GM18507 (cell line): ENCODE data around the gene SH2D3C.
A peak's percentile ranks its signal among the peaks of the same experiment; 100 is the strongest.
"Not testable (repeated sequence)": the region's sequence is repeated elsewhere in the genome, so short reads cannot be mapped to it uniquely, and the experiment has no call there.

Source experiments
- DNase-seq: peaks from one replicate; pipeline ENCODE4 v3.0.0; 2011; ENCODE audit warnings: low read depth; ENCODE audit not compliant: insufficient read length; ENCODE audit errors: extremely low spot score
- FAIRE-seq: peaks from 2 replicates; lab custom pipeline; 2011; peaks lifted over from hg19 to GRCh38; lab: Jason Lieb, UNC

Gene SH2D3C

GRCh38 chr9:127786773-127787104, 8.3 kb upstream of the SH2D3C start:
- FAIRE-seq (no peak), DNase-seq (no peak)

- peak; percentile 86 for FAIRE-seq
- DNase-seq, result peak; percentile 78
These were observed 7.7 kb upstream of the SH2D3C start, which contains the start of gene CDK9 for GRCh38 chr9:127785933-127786772. Gene CDK9, plus strand, starts transcription at chr9:127786034. Its CDS starts 115 bp downstream, at chr9:127786149.

GRCh38 chr9:127785023-127785932, 6.8 kb upstream of the SH2D3C start:
- peak; percentile 68 for DNase-seq
- FAIRE-seq, result peak; percentile 72

GRCh38 chr9:127783111-127784008, 4.9 kb upstream of the SH2D3C start:
- no peak for DNase-seq
- peak; percentile 85 for FAIRE-seq

GRCh38 chr9:127781806-127782205, 3.3 kb upstream of the SH2D3C start:
- FAIRE-seq (no peak), DNase-seq (no peak)

GRCh38 chr9:127780909-127781308, 2.4 kb upstream of the SH2D3C start:
- not testable (repeated sequence) for DNase-seq, FAIRE-seq

- DNase-seq (no peak), FAIRE-seq (no peak)
These were observed 1.8 kb upstream of the SH2D3C start for GRCh38 chr9:127780126-127780885.

- FAIRE-seq, result peak; percentile 90
- no peak for DNase-seq
These were observed 893 bp upstream of the SH2D3C start for GRCh38 chr9:127779136-127779981.

GRCh38 chr9:127777368-127777980, 992 bp downstream of the SH2D3C start:
- no peak for FAIRE-seq
- DNase-seq, result no peak

GRCh38 chr9:127776924-127777289, 1.6 kb downstream of the SH2D3C start:
- peak; percentile 45 for FAIRE-seq

GRCh38 chr9:127776195-127776923, 2.1 kb downstream of the SH2D3C start:
- FAIRE-seq, result peak; percentile 81
- DNase-seq, result peak; percentile 58

More at GRCh38 chr9:127776924-127777289, 1.6 kb downstream of the SH2D3C start:
- DNase-seq, result no peak

GRCh38 chr9:127773981-127774380, 4.5 kb downstream of the SH2D3C start:
- DNase-seq (no peak), FAIRE-seq (no peak)

- DNase-seq (no peak), FAIRE-seq (no peak)
These were observed 5.2 kb downstream of the SH2D3C start for GRCh38 chr9:127773272-127773671.

GRCh38 chr9:127772603-127773002, 5.9 kb downstream of the SH2D3C start:
- DNase-seq (no peak), FAIRE-seq (no peak)

GRCh38 chr9:127771570-127772189, 6.8 kb downstream of the SH2D3C start:
- DNase-seq (no peak), FAIRE-seq (no peak)

GRCh38 chr9:127770905-127771569, 7.4 kb downstream of the SH2D3C start:
- peak; percentile 93 for FAIRE-seq
- DNase-seq, result peak; percentile 82
